ENCODE results near the gene ARL4A.

ARL4A gene

GRCh38 chr7:12727455-12728191 lies 40.2 kb downstream of the ARL4A start:
- no peak for DNase-seq

DNA sequence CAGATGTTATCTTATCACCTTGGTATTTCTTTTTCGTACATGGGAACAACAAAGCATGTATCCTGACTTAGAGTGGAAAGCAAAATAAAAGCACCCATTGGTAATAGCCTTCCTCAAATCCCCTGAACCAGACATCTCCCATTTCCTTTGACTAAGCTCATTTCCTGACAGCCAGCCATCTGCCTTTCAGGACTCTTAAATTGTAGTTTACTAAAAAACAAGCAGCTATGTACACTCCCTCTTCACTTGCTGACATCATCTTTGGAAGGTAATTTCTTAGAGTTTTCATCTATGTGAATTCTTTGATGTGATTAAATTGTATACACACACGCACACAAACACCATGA lies 40.7 kb downstream of the ARL4A start:
- DNase-seq = no peak

- no peak for DNase-seq
Observed at GRCh38 chr7:12729112-12729511, 41.7 kb downstream of the ARL4A start.

GRCh38 chr7:12730523-12730922 lies 43.1 kb downstream of the ARL4A start:
- no peak for DNase-seq

DNA sequence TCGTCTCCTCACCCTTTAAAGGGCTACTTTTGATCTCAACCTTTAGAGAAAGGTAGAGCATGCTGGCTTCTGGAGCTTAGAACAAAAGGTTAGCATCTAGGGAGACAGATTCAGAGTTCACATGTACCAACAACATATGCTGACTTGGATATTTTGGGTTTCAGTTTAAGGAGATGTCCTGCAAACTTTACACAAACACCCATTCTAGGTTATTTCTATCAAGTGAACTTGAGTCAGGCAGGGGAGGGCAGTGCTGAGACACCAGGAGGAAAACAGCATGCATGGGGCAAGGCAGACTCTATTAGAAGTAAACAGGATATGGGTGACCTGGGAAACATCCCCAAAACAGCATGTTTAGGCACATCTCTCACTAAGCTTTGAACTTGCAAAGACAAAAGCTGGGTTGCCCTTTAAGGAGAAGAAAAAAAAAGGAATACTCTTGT lies 43.8 kb downstream of the ARL4A start:
- DNase-seq = peak; percentile 15

- no peak for DNase-seq
Observed at GRCh38 chr7:12731775-12732174, 44.3 kb downstream of the ARL4A start.

- DNase-seq = no peak
Observed at GRCh38 chr7:12732428-12732827, 45.0 kb downstream of the ARL4A start.

DNA sequence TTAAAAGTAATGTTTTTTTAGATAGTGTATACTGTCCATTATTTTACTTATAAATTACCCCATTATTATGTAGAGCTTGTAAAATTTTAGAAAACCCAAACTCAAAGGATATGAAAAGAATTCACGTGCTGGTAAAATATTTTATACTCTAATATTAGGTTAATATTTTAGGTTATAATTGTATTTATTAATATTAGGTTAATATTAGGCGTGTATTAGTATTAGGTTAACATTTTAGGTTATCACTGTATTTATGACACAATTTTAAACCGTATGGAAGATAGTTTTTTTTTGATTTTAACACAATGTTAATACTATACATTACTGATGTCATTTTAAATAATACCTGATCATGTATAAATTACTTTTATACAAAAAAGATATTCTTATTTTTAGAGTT lies 48.5 kb downstream of the ARL4A start:
- no peak for DNase-seq

- no peak for DNase-seq
Observed at GRCh38 chr7:12737373-12737772, 49.9 kb downstream of the ARL4A start.

DNA sequence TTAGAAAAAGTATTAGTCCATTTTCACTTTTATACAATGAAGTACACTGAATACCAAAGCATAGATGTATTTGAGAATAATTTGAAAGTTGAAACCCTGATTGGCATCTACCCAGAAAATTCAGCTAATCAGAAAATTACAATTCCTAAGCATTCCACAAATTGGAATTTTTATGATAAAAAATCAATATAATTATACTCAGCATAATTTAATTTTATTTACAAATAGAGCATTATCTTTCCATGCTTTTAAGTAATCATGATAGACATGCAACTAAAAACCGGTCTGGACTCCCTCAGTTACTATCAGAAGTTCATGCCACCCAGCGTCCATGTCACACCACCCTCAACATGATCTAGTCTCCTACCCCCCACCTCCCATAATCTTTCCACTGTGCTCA lies 50.4 kb downstream of the ARL4A start:
- DNase-seq = no peak

DNA sequence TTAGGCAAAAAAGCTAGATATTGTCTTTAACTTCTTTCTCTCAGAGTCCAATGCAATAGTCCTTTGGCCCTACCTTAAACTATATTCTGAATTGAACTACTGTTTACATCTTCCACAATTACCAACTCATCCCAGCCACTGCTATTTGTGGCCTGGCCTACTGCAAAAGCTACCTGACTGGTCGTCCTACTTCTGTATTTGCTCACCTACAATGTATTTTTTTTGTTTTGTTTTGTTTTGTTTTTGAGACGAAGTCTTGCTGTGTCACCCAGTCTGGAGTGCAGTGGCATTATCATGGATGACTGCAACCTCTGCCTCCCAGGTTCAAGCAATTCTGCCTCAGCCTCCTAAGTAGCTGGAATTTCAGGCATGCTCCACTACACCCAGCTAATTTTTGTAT lies 51.2 kb downstream of the ARL4A start:
- no peak for DNase-seq
